GM19193 (cell line): ENCODE results near the gene SSH3.

Experiments
- POLR2A ChIP-seq: IDR thresholded peaks from 4 replicates; pipeline ENCODE4 v1.6.1; 2011; ENCODE audit not compliant: insufficient read depth, insufficient read length; ENCODE audit errors: extremely low read depth

The SSH3 gene

GRCh38 chr11:67349457-67349856 lies 46.1 kb downstream of the SSH3 start:
- no peak for TF ChIP-seq POLR2A

DNA sequence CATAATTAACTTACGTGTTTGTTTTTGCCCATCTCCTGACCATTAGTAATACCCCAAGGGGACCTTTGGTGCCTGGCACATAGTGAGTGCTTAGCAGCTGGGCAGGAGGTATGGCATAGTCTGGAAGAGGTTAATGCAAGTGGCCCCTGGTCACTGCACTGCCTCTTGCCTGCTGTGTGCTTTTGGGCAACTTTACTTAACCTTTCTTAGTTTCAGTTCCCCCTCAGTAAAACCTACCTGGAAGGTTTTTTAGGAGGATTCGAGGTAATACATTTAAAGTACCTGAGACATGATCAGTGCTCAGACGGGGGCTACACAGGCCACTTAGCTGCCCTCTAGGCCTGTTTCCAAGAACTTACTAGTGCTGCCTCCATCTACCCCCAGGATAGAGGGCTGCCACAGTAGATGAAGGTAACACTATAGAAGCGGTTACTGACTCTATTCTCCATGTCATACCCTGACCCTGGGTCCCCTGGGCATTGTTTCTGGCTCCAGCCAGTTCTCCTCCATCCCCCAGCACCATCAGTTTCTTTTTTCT lies 46.7 kb downstream of the SSH3 start:
- no peak for TF ChIP-seq POLR2A

- TF ChIP-seq POLR2A: no peak
These were observed 48.1 kb downstream of the SSH3 start for GRCh38 chr11:67351275-67352005.

DNA sequence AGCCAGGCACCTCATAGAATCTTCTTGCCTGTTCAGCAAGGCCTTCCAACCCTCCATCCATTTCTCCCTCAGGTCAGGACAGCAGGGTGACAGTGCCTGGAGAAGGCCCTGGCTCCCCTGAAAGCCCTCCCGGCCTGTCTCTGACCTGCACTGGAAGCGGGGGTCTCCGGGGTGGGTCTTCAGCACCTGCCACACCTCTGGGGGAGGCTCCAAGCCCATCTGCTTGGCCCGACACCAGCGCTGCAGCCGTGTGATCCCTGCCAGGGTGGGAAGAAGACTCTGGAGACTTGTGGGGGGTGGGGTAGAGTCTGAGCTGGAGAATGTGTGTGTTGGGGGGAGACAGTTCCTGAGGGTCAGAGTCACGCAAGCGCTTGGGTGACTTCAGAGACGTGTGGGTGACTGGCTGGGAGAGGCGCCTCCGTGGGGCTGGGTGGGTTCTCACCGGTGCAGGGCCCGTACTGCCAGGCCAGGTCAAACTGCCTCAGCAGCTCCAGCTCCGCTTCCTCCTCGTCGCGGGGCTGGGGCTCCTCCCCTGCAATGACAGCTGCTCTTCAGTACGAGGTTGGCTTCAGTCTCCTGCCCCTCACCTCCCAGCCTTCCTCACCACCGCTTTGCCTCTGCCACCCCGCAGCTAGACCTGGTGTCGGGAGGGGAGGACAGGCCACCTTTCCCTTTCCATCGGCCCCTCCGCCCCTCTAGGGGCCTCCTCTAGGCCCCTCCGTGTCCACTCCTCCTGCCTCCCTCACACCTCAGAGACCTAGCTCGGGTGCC lies 49.4 kb downstream of the SSH3 start:
- no peak for TF ChIP-seq POLR2A

DNA sequence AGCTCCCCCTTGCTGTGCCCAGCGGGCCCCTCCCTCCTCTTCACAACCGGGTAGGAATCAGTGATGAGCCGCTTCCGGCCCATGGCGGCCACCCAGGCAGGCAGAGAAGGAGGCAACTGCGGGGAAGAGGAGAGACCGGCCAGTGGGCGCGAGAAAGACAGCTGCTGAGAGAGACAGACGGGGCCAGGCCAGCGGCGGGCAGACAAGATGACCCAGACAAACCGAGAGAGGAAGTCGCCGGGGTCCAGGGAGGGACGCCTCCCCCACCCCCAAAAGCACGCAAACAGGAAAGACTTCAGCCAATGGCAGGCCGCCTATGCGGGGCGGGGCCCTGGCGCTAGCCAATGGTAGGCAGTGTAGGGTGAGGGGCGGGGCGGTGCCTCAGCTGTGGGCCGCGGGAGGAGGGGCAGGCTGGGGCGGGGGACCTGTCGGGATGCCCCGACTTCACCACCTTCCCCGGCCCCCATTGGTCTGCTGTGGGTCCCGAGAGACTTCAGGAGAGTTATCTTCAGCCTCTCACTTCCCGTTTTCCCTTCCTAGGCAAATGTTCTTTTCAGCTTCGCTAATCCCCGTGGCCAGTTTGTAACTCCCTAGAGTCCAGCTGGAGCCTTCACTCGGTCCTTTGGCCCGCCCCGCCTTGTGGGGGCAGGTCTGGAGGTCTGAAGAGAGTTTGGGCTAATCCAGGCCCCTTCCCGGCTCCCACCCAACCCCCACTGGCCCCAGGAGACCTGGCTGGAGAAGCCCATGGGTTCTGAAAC lies 50.2 kb downstream of the SSH3 start, which contains the start of gene POLD4:
Gene POLD4, minus strand, starts transcription at position 230 of the 758 bp plus-strand sequence. Its CDS starts 147 bp downstream, at position 83.
- TF ChIP-seq POLR2A: peak; percentile 88

DNA sequence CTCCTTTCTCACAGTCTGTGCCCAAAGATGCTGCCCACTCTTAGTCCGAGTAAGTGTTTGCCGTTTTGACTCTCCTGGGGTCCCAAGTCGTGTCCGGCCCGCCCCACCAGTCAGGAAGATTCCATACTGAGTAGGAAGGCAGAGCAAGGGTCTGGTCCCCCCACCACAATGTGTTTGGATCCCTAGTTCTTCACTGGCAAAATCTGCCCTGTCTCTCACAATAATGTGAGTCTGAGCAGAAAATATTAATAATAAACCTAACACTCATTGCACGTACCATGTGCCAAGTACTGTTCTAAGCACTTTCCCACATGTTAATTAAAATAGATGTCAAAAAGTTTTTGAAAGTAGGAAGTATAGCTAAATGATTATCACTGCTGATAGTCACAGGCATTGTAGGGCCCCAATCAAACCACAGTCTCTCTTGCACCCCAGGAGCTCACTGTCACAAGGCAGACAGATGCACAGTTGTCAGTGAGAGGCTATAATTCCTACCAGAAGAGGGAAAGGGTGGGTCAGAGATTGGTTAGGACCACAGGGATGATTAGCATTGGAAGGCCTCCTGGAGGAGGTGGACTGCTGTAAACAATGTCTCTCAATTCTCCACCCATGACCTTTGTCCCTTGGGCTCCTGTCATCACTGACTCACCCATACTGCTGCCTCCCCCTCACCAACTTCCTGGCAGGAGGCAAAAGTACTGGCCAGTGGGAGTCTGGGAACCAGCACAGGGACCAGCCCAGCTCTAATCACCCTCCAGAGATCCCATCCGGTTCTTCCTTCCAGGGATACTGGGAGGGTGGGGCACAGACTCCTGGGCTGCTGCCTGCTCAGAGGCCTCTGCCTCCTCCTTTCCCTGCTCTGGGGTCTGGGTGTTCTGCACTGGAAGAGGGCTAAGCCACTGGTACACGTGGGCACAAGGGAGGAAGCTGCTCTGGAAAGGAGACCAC lies 51.0 kb downstream of the SSH3 start:
- no peak for TF ChIP-seq POLR2A

DNA sequence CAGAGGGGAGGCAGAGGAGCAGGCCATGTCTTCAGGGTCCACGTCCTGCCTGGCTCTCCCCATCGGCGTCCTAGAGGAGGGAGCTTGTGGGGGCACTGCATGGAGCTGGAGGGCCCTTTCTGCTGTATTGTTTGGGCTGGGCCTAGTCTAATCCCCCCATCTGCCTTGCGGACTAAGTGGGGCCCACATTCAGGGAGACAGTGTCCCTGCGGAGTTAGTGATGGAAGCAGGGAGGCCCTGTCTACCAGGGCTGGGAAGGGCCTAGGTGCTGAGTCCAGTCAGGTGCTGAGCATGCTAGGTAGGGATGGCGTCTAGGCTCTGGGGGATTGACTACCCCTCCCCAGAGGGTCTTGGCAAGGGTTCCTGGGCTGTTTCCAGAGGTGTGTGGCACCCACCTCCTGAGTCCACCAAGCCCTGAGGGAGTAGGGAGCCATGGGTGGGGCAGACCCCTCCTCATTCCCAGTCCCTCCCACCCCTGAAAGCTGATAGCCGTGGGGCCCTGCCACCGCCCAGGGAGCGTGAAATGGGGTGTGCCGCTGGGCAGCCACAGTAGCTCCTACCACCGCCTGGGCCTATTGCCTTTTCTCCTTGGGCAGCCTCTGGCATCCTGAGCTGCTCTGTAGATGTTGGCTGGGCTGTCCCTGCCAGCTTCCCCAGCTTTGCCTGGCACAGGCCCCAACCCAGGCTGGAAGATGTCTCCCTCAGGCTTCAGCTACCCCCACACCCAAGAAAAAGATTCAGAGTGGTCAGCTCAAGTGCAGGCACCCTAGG lies 51.9 kb downstream of the SSH3 start:
- TF ChIP-seq POLR2A: no peak

GRCh38 chr11:67355794-67356386 lies 52.6 kb downstream of the SSH3 start:
- no peak for TF ChIP-seq POLR2A

DNA sequence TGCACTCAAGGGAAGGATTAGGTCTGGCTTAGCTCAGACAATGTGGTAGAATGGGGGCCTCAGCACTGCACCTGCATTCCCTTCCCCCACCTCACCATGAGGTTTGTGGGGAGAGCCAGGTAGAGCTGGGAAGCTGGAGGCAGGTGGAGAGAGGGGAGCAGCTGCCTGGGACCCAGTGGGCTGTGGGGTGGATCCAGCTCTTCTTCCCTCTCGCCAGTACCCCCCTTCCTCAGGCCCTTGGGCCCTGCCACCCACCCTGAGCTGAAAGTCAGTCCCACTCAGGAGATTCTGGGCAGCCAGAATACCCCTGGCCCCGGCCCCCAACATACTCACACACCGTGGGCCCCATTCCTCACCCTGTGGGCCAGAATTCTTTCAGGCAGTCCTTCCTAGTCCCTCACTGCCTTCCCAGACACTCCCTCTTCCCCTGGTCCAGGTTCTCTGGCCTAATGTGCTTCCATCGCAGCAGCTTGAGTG lies 53.1 kb downstream of the SSH3 start:
- no peak for TF ChIP-seq POLR2A

- no peak for TF ChIP-seq POLR2A
These were observed 53.7 kb downstream of the SSH3 start for GRCh38 chr11:67356864-67357561.

DNA sequence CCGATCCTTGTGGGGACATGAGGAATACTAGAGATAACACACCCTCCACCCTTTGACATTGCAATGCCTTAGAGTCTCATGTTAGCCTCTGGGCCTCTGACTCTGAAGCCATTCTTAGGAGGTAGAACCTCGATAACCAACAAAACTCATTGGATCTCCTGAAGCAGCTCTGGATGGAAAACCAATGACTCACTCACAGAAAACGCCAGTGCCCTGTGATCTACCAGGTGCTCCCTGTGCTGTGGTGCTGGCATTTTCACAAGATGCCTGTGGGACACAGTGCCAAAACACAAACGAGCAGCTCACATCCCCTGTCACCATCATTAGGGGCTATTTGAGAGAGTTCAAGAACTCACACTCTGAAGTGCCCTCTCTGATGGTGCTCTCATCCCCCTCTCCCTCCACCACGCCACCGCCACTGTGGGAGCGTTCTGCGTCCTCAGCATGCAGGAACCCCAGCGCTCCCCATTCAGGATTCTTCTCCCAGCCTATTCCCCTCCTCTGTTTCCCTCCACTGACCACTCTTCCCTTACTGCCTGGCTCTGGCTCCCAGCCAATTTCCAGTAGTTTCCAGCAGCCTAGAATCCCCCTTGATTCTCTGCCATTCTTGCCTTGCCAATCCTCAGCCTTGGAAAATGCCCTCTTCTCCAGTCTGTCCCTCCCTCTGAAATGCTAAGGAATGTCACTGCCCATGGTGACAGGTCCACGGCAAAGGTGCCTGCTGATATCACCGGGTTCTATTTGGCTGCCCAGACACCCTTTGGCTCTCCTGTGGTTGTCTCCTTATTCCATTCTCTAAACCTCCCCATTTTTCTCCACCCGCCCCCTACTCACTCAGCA lies 54.7 kb downstream of the SSH3 start:
- no peak for TF ChIP-seq POLR2A
